CD14-positive monocyte (primary cell): Measurements from ENCODE around the gene FAM3A. TPM values are rescaled to one million over a fixed set of nuclear protein-coding genes. Genes with fewer than 3 reads are reported as not detected.

Source experiments
- DNase-seq, 3 donors: peaks; one replicate each; pipeline ENCODE4 v3.0.0-alpha.2; 2011 to 2022
- H2AFZ ChIP-seq: 2 replicates; pipeline ENCODE4 v1.6.0; 2012; ENCODE audit warnings: mild to moderate bottlenecking, low read depth, low read length, inconsistent platforms; ENCODE audit not compliant: insufficient read depth, poor library complexity, severe bottlenecking
- H3K27ac ChIP-seq, 2 donors: 1 replicate in 1 of 2; 2 replicates in 1 of 2; pipeline ENCODE4 v1.5.1; 2012 to 2013; ENCODE audit warnings: low read length in 2 of 2, control low read depth in 1 of 2, inconsistent platforms in 1 of 2, low read depth in 1 of 2, mild to moderate bottlenecking in 1 of 2
- H3K27me3 ChIP-seq, 2 donors: one replicate each; pipeline versions ENCODE4 v1.6.0 to v1.6.1; 2011 to 2013; ENCODE audit warnings: low read length in 2 of 2; ENCODE audit not compliant: control insufficient read depth in 2 of 2, insufficient read depth in 2 of 2
- H3K36me3 ChIP-seq, 2 donors: replicated peaks in 1 of 2; 1 replicate in 1 of 2; 2 replicates in 1 of 2; pipeline versions ENCODE4 v1.5.1 to v1.6.1; 2012 to 2013; ENCODE audit warnings: low read length in 2 of 2, control low read depth in 1 of 2, inconsistent platforms in 1 of 2, mild to moderate bottlenecking in 1 of 2; ENCODE audit not compliant: insufficient read depth in 2 of 2, control insufficient read depth in 1 of 2
- H3K4me1 ChIP-seq, 2 donors: 1 replicate in 1 of 2; 2 replicates in 1 of 2; pipeline versions ENCODE4 v1.5.1 to v1.6.1; 2012 to 2013; ENCODE audit warnings: low read length in 2 of 2, control low read depth in 1 of 2, inconsistent platforms in 1 of 2, mild to moderate bottlenecking in 1 of 2, moderate library complexity in 1 of 2; ENCODE audit not compliant: insufficient read depth in 2 of 2, control insufficient read depth in 1 of 2
- H3K4me2 ChIP-seq: replicated peaks from 2 replicates; pipeline ENCODE3; 2012; ENCODE audit warnings: low read length, moderate library complexity, mild to moderate bottlenecking; ENCODE audit not compliant: poor library complexity, severe bottlenecking; ENCODE audit errors: extremely low read depth
- H3K4me3 ChIP-seq, 3 experiments: fragments of 200-600 bp in 1 of 3; sonication (generic) in 1 of 3; replicated peaks in 1 of 3; 1 replicate in 2 of 3; 2 replicates in 1 of 3; pipeline ENCODE4 v1.5.1; 2011 to 2013; ENCODE audit warnings: low read length in 3 of 3, mild to moderate bottlenecking in 3 of 3, control low read depth in 2 of 3, low read depth in 2 of 3, inconsistent platforms in 1 of 3, moderate library complexity in 1 of 3
- H3K79me2 ChIP-seq: 2 replicates; pipeline ENCODE4 v1.6.0; 2012; ENCODE audit warnings: mild to moderate bottlenecking, control low read depth, inconsistent platforms, low read length, moderate library complexity; ENCODE audit not compliant: insufficient read depth
- H3K9ac ChIP-seq: 2 replicates; pipeline ENCODE4 v1.6.0; 2017; ENCODE audit warnings: low read length, mild to moderate bottlenecking; ENCODE audit not compliant: insufficient read depth, poor library complexity, severe bottlenecking
- H3K9me3 ChIP-seq, 2 donors: replicated peaks in 1 of 2; 1 replicate in 1 of 2; 2 replicates in 1 of 2; pipeline versions ENCODE4 v1.5.1 to v1.6.1; 2012 to 2013; ENCODE audit warnings: low read length in 2 of 2, control low read depth in 1 of 2; ENCODE audit not compliant: control insufficient read depth in 1 of 2, insufficient read depth in 1 of 2
- H4K20me1 ChIP-seq: 2 replicates; pipeline ENCODE4 v1.6.0; 2012; ENCODE audit warnings: mild to moderate bottlenecking, low read length, control low read depth, moderate library complexity; ENCODE audit not compliant: insufficient read depth
- H3K27ac Mint-ChIP-seq, 7 donors: one replicate each; pipeline ENCODE4 v1.8.0; 2020; ENCODE audit warnings: mild to moderate bottlenecking in 7 of 7, mixed read lengths in 7 of 7, moderate library complexity in 6 of 7, inconsistent platforms in 2 of 7
- H3K27me3 Mint-ChIP-seq, 3 donors: one replicate each; pipeline ENCODE4 v1.8.0; 2021 to 2022; ENCODE audit warnings: low read depth in 3 of 3, mild to moderate bottlenecking in 3 of 3, mixed read lengths in 3 of 3, moderate library complexity in 3 of 3, inconsistent platforms in 1 of 3
- H3K36me3 Mint-ChIP-seq, 2 donors: one replicate each; pipeline ENCODE4 v1.8.0; 2020; ENCODE audit warnings: mixed read lengths in 2 of 2, inconsistent platforms in 1 of 2, mild to moderate bottlenecking in 1 of 2
- H3K4me1 Mint-ChIP-seq: one replicate; pipeline ENCODE4 v1.8.0; 2020; ENCODE audit warnings: mild to moderate bottlenecking, mixed read lengths
- H3K4me3 Mint-ChIP-seq, 2 donors: one replicate each; pipeline ENCODE4 v1.8.0; 2020; ENCODE audit warnings: mild to moderate bottlenecking in 2 of 2, mixed read lengths in 2 of 2, moderate library complexity in 1 of 2
- H3K9me3 Mint-ChIP-seq, 7 donors: one replicate each; pipeline ENCODE4 v1.8.0; 2020 to 2022; ENCODE audit warnings: mixed read lengths in 7 of 7, mild to moderate bottlenecking in 6 of 7, moderate library complexity in 6 of 7, inconsistent platforms in 2 of 7
- CTCF ChIP-seq: fragments of 200-600 bp; IDR thresholded peaks from one replicate; pipeline ENCODE4 v1.8.0; 2022; ENCODE audit warnings: antibody characterized with exemption, mild to moderate bottlenecking
- WGBS: methylation state at CpG from one replicate; pipeline ENCODE4 v1.1.5; 2013; ENCODE audit warnings: missing lambda C conversion rate; ENCODE audit not compliant: insufficient coverage; 5-methylcytosine and 5-hydroxymethylcytosine counted together
- intact Hi-C, 2 donors: fragments of 100-400 bp; cut with micrococcal nuclease; formaldehyde crosslinking; loops; one replicate each; pipeline versions ENCODE4 v1.15.0 to v1.15.1; 2023
- polyA plus RNA-seq, 3 donors: library from polyadenylated mRNA; depleted of rRNA in 1 of 3; unstranded in 2 of 3; stranded (reverse) in 1 of 3; fragments of 300-500 nt in 2 of 3; fragments of >200 nt in 1 of 3; fragmentation: Illumina TruSeq in 2 of 3; gene quantifications; 1 replicate in 2 of 3; 2 replicates in 1 of 3; pipeline ENCODE4 v1.2.3, GENCODE V29; 2012 to 2021

FAM3A gene
- polyA plus RNA-seq, 3 donors = 14.5 to 26.5 (median 16.3) TPM

GRCh38 chrX:154459832-154460231, 56.2 kb downstream of the FAM3A start:
- Mint-ChIP-seq H3K9me3 (peaks cover 0 to 17% (median 4%) of the 10 kb centered on the region in 7 donors), H3K27me3 (peaks cover 11 to 29% (median 22%) of the 10 kb centered on the region in 3 donors), H3K4me3 (no peak overlapping the region), H3K27ac (no peak overlapping the region), H3K4me1 (peaks cover 12% of the 10 kb centered on the region), H3K36me3 (peaks cover 0 to 3% of the 10 kb centered on the region in 2 donors)
- Histone ChIP-seq H3K27ac (no peak overlapping the region), H3K9me3 (no peaks in the 10 kb centered on the region), H3K4me3 (no peak overlapping the region), H2AFZ (no peak overlapping the region), H3K36me3 (no peaks in the 10 kb centered on the region), H3K4me2 (no peak overlapping the region), H3K79me2 (no peaks in the 10 kb centered on the region), H3K27me3 (peaks cover 0 to 12% of the 10 kb centered on the region in 2 donors), H3K9ac (no peak overlapping the region), H3K4me1 (peaks cover 6% of the 10 kb centered on the region in 2 donors), H4K20me1 (no peaks in the 10 kb centered on the region)
- 80% methylated on average over 1 of the region's 14 CpGs for WGBS
- no peak for DNase-seq
- TF ChIP-seq CTCF = no peak
- intact Hi-C loops = no loop called here

GRCh38 chrX:154458954-154459778, 56.9 kb downstream of the FAM3A start:
- peaks cover 12% of the 10 kb centered on the region for H3K4me1 Mint-ChIP-seq
- Histone ChIP-seq H3K27me3 (peaks cover 0 to 12% of the 10 kb centered on the region in 2 donors), H3K4me1 (peaks cover 6% of the 10 kb centered on the region in 2 donors), H3K36me3 (no peaks in the 10 kb centered on the region), H2AFZ (peak overlapping the region; percentile 56), H3K9ac (no peak overlapping the region), H3K9me3 (no peaks in the 10 kb centered on the region), H3K27ac (no peak overlapping the region), H4K20me1 (no peaks in the 10 kb centered on the region), H3K4me3 (peak overlapping the region in 1 of 3 experiments; percentile 65), H3K4me2 (peak overlapping the region; percentile 67), H3K79me2 (no peaks in the 10 kb centered on the region)
- H3K36me3 Mint-ChIP-seq = peaks cover 2 to 5% of the 10 kb centered on the region in 2 donors
- no peak overlapping the region for H3K27ac Mint-ChIP-seq
- peak overlapping the region; percentile 61 to 79 for H3K4me3 Mint-ChIP-seq
- peaks cover 0 to 16% (median 4%) of the 10 kb centered on the region in 7 donors for H3K9me3 Mint-ChIP-seq
- intact Hi-C loops = no loop called here
- DNase-seq = no peak
- WGBS = 100% methylated on average over 3 of the region's 15 CpGs
- peaks cover 11 to 29% (median 26%) of the 10 kb centered on the region in 3 donors for H3K27me3 Mint-ChIP-seq
- TF ChIP-seq CTCF = no peak
